RKO (cell line): ENCODE measurements around the gene WBP1.
A peak's percentile ranks its signal among the peaks of the same experiment; 100 is the strongest.
"Not testable (repeated sequence)": the region's sequence is repeated elsewhere in the genome, so short reads cannot be mapped to it uniquely, and the experiment has no call there.

Experiments
- DNase-seq: peaks from one replicate; pipeline ENCODE4 v3.0.0-alpha.2; 2016; ENCODE audit warnings: low spot score

The WBP1 gene

DNA sequence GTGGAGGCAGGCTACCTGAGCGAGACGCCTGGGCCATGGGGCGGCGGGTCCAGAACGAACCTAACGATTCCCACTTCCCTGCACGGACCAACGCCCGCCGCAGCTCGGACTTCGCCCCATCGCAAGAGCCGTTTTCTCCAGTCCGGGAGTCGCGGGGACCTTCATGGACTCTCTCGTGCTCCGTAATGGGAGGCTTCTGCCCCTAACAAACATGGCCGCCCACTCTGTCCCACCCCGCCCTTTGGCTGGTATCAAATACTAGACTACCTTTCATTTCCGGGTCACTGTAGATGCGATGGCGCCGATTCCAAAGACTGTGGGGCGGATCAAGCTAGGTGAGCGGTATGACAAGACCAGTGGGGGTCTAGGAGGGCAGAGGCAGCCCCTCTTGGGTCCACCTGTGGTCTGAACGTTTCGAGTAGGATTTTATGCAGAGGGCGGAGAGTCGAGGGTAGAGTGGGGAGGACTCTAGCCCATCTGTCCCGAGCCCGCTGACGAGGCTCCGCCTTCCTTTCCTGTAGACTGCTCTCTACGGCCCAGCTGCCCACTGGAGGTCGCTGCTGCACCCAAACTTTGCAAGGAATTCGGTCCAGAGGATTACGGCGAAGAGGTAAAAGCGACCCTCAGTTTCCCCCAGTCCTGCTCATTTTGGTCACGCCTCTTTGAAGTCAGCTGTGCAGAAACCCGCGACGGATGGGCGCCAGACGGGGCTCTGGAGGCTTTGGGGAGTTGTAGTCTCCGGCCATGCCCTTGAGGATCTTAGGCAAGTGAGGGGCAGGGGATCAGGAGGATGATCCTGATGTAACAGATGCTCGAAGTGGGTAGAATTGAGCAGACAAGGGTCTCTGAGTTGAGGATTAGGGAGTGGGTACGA, 24.8 kb downstream of the WBP1 start, which contains the start of the genes CCDC142 and TTC31:
CCDC142 (minus strand) TSS at position 198 of the 874 bp plus-strand sequence; CDS start at position 37, 161 bp downstream.
TTC31 (plus strand) TSS at position 281 of the 874 bp plus-strand sequence; CDS start at position 296, 15 bp downstream.
- DNase-seq = peak; percentile 95

DNA sequence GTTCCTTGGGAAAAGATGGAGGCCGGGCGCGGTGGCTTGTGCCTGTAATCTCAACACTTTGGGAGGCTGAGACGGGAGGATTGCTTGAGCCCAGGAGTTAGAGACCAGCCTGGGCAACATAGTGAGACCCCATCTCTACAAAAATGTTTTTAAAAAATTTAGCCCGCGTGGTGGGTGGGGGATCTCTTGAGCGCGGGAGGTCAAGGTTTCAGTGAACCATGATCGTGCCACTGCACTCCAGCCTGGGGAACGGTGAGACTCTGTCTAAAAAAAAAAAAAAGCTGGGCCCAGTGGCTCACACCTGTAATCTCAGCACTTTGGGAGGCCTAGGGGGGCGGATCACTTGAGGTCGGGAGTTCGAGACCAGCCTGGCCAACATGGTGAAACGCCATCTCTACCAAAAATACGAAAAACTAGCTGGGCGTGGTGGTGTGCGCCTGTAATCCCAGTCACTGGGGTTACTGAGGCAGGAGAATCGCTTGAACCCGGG, 25.5 kb downstream of the WBP1 start:
- DNase-seq = not testable (repeated sequence)

DNA sequence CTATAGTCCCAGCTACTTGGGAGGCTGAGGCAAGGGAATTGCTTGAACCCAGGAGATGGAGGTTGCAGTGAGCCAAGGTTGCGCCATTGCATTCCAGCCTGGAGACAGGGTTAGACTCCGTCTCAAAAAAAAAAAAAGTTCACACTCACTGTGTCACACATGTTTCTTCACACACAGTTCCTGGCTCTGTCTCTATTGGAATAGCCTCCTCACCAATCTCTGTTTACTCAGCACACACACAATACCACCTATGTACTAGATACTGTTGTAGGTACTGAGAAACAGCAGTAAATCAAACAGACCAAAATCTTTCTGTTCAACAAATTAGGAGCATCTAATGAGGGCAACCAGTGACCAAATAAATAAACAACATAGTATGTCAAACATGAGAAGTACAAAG, 27.9 kb downstream of the WBP1 start:
- DNase-seq = no peak

DNA sequence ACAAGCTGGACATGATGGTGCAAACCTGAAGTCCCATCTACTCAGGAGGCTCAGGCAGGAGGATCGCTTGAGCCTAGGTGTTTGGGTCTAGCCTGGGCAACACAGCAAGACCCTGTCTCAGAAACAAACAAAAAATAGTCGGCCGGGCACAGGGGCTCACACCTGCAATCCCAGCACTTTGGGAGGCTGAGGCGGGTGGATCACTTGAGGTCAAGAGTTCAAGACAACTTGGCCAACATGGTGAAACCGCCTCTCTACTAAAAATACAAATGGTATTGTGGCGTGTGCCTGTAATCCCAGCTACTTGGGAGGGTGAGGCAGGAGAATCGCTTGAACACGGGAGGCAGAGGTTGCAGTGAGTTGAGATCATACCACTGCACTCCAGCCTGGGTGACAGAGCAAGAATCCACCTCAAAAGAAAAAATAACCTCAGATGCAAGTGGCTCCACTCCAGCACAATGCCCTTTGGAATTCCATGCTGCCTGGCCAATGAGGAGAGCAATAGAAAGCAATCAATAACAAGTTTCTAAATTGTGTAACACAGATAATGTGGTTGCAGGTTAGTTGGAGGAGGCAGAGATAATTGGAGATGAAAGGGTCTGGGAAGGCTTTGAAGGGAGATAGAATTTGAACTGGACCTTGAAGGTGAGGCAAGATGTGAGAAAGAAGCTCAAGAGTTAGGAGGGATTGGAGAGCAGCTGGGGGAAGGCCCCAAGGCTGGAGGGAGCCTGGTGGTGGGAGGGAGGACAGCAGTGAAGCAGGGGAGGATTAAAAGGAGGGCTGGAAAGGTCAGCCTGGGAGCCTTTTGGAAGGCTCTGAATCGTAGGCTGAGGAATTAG, 30.6 kb downstream of the WBP1 start:
- DNase-seq = no peak

DNA sequence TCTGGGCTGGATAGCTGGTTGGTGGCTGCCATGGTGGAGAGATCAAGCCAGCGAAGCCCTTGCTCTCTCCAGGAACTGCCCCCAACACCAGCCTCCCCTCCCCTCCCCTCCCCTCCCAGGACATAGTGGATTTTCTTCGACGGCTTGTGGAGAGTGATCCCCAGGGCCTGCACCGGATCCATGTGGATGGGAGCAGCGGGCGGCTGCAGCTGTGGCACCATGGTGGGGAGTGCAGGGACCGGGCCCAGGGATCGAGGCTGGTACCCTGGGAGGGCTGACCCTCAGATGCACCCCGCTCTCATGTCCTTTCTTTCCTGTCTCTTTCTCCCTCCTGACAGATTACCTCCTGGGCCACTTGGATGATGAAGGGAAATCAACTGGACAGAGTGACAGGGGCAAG, 31.7 kb downstream of the WBP1 start:
- DNase-seq = no peak

DNA sequence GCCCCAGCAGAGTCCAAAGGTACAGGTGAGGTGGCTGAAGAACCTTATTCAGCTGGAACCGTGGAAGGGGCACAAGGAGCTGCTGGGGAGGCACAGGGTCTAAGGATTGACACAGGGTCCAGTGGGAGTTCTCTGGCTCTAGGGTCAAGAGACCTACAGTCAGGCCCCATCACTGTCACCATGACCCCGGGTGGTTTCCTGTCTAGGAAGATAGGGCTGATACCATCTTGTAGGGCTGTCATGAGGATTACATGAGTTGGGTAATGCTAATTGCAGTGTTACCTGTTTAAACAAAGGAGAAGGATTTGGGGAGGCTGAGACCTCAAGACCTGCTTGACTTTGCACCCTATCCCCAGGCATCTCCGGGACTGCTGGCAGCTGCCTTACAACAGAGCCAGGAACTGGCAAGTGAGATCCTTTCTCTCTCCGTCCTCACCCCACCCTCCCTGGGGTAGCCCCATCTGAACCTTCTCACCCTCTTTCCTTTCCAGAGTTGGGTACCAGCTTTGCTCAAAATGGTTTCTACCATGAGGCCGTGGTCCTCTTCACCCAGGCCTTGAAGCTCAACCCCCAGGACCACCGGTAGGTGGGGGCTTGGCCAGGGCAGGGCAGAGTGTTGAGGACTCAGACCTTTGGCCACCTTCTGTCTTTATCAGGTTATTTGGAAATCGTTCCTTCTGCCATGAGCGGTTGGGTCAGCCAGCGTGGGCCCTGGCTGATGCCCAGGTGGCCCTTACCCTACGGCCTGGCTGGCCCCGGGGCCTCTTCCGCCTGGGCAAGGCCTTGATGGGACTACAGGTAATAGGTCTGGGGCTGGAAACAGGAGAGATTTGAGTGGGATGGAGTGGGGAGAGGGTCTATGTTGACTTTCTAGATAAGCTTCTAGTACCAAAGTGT, 33.7 kb downstream of the WBP1 start:
- DNase-seq = no peak

DNA sequence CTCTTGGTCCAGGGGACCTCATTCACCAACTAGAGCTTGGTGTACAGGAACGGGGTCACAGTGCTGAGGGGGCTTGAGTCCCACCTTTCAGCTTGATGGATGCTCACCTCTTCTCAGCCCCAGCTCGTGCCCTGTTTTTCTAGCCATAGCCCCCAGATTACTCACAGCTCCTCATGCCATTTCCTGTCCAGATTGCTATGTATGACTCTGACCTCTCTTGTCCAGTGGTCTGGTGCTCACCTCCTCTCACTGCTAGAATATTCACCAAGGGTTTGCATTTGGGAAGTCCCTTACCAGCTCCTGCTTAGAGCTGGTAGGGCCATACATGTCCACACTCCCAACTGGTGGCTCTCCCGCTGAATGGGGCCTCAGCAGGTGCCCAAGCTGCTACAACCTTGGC, 35.3 kb downstream of the WBP1 start:
- DNase-seq = no peak

DNA sequence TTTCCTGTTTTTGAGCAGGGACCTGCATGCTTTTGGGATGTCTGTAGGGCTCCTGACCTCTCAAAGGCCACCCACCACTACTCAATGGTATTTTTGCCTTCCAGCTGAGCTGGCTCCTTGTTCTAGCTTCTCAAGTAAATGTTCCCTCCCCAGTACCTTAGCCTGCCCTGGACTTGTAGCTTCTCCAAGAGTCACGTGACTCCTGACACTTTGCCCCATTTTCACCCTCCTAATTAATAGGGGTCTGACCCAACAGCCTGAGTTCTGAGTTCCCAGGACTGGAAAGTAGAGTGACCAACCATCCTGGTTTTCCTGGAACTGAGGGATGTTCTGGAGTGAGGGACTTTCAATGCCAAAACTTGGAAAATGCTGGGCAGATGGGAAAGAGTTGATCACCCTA, 37.2 kb downstream of the WBP1 start:
- DNase-seq = no peak

DNA sequence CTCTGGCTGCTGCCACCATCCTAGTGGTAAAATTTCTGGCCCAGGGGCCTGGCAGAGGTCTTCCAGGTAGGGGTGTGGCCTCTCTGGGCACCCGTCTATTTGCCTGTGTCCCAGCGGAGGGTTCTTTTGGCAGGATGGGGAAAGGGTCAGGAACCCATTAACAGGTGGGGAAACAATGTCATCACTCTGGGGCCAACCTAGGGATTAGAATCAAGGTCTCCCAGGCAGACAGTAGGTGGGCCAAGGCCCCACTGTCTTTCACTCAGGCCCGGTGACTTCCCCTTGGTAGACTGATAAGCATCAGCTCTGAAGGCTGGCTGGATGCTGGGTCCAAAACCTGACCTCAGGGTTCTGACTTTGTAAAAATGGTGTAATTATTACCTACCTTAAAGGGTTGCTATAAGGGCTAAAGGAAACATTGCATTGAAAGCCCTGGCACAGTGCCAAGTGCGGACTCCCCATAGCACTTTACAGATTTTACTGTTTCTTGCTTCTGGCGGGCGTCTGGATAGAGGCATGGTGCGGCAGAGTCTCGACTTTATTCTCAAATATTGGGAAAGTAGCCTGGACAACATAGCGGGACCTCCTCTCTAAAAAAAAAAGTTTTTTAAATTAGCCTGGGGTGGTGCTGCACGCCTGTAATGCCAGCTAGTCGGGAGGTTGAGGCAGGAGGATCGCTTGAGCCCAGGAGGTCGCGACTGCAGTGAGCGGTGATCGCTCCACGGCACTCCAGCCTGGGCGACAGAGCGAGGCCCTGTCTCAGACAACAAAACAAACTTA, 38.9 kb downstream of the WBP1 start:
- DNase-seq = no peak

DNA sequence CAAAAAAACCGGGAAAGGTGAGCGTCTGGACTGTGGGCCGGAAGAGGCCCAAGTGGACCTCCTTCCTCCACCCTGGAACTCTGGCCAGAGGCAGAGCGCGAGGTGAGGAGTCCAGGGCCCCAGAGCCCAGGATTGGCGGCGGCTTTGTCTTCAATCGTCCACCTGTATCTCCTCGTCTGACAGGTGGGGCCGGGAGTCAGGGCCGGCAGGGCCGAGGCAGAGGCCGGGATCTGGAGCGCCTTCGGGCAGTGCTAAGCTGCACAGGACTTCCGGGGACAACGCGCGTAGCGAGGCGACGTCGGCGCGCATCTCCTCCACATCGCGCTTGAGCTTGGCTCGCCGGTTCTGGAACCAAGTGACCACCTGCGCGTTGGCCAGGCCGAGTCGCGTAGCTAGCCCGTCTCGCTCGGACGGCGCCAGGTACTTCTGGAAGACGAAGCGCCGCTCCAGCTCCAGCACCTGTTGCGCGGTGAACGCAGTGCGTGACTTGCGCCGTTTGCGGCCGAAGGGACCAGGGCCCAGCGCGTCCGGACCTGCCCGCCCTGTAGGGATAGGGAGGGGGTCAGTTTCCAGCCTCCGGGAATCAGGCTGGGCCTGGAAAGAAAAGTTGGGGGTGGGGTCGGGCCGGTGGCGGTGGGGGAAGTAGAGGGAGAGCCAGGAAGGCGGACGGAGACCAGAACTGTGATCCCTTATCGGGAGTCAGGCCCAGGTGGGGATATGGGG, 39.7 kb downstream of the WBP1 start:
- DNase-seq = no peak

DNA sequence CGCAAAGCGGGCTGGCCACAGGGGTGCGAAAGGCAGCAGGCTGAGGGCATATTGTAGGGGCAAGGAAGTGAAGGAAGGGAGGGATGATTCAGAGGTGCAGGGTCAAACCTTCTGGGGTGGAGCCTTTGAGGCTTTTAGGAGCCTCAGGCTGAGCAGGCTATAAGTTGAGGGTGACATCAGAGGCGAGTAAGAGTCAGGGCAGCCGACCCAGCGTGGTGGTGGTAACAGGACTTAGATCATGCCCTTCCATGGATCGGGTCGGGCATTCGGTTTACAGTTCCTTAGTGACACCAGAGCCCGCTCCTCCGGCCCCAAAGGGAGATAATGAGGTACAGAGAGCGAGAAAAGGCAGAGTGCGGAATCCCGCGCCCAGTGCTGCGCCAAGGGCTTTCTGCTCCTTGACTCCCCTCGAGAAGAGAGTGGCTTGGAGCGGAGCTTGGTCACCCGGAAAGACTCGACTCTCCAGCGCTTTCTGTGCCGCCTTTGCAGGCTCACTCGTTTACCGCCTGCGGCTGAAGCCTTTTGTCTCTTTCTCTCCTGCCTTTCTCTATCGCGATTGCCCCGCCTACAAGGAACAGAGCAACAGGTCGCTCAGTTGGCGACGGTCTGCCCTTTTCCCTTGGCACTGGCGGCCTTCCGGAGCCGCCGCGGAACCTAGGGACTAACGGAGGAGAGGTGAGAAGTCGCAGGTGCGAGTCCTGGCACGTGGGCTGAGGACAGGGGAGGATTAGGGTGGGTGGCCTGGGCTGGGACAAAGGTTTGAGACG, 40.4 kb downstream of the WBP1 start:
- DNase-seq = peak; percentile 44

DNA sequence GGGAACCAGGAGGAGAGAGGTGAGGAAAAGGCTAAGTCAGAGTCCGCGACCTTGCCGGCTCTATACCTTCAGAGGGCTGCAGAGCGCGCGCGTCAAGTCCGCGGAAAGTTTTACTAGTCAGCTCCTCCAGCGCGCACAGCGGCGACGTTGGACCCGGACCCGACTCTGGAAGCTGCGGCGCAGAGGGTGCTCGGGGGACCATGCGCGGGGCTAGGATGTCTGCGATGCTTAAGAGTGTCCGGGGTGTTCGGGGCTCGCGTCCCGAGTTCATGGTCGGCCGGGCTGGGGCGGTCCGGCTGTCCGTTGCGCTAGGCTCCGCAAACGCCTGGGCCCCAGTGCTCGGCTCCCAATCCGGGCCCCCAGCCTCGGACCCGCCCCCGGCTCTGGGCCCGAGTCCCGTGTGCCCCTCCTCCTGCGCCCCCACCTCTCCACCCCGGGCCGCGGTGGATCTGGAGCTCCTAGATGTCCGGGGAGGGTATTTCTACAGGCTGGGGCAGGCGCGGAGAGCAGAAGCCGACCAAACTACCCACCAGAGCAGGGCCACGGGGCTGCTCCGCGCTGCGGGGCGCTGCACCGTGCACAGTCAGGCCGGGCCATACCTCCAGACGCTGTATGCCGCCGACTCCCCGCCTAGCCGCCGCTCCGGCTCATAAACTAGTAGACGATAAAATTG, 41.2 kb downstream of the WBP1 start, which contains the start of gene LBX2:
LBX2 (minus strand) TSS at position 337 of the 673 bp plus-strand sequence; CDS start at position 271, 66 bp downstream.
- DNase-seq = no peak

DNA sequence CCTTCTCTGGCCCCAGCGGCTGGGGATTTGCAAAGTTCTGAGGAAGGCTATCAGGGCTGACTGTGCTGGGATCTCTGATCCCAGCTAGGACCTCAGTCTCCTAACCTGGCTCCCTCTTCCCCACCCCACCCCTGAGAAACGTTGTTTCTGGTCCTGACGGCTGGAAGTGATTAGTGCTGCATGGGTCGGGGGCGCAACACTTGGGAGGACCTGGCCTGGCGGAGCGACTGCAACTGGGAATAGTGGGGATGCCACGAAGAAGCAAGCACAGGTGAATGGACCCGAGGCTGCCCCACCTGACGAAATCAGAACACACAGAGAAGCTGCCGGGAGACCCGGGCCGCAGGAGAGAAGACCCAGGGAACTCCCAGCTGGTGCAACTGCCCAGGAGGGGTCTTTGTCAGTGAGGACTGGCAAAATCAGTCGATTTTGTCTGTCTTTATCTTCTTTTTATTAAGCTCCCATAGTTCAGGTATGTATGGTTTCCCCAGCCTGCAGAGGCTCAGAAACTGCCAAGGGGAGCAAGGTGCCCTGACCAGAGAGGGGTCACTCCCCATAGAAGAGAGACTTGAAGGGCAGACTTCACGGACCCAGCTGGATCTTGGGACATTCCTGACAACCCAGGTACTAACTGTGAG, 41.8 kb downstream of the WBP1 start:
- DNase-seq = no peak

DNA sequence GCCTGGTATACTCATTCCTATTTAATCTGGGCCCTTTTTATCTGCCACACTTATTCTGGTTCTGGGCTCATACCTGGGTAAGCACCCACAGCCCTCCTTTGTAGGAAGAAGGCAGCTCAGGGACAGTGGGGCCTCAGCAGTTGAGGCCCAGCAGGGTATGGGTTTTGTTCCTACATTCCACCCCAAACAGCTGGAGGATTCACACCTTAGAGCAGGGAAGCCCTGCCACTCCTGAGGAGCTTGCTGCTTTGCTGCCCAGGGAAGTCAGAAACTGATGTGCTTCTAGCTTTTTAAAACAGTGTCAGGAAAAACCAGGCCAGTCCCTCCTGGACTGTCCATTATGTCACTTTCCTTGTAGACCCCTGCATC, 42.3 kb downstream of the WBP1 start:
- DNase-seq = no peak

DNA sequence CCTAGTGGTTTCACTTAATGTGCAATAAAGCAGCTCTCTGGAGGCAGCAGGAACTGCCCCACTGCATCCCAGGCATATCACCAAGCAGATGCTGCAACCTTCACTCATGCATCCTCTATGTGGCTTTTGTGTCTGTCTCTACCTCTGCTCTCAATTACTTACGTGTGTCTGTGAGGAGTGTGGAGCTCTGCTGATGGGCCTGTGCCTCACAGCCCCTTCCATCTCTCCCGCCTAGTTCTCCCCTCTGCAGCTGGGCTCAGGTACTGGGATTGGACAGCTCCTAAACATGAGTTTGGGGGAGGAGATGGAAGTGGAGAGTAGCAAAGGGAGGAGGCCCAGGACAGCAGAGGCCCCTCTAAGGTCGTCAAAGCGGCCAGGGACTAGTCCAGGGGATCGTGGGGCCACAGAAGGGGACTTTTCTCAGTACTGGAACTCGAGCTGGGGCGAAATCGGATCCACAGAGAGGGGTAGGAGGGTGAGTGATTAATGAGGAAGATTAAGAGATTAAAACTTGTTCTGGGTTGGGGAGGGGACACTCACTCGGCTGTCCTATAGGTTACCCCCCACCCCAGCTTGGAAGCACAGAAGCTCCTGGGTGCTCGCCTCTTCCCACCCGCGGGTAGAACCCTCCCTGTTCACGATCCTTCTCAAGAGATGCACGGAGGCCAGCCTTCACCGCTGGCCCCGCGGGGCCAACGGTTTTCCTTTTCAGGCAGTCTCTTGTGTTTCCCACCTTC, 43.3 kb downstream of the WBP1 start:
- no peak for DNase-seq

DNA sequence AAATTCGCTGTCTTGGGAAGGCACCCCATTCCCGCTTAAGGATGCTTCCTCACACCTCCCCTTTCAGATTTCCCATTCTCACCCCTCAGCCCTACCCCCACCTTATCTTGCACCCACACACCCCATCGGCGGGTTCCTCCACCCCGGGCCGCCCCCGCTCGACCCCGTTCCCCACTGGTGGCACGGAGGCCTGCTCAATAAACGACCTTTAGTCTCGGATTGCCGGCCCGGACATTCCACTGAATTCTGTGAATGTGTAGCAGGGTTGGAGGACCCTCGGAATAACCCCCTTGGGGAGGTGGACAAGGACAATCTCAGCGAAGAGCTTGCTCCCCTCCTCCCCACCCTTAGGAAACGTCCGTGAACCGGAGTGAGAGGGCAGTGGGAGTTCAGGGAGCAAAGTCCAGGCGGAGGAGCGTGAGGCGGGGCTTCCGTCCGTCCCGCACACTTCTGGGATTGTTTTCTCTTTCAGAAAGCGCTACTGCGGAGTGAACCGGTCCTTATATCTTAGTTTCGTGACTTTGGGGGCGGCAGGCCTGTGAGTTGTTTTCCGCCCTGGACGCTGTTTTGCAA, 44.0 kb downstream of the WBP1 start:
- DNase-seq = peak; percentile 64
